HepG2 (cell line): Measurements from ENCODE around the gene RPUSD2. TPM values are rescaled to one million over a fixed set of nuclear protein-coding genes. Genes with fewer than 3 reads are reported as not detected.

Source experiments
- ATAC-seq: fragments of 200-7000 bp; cut with Tn5 transposase; 3 replicates; pipeline ENCODE4 v1.9.1; 2020; ENCODE audit warnings: mild to moderate bottlenecking, moderate library complexity
- BruUV-seq: library from RNA; stranded (reverse); fragments of 400-500 nt; replicated peaks from 2 replicates; lab custom pipeline; 2021; lab: Mats Ljungman, UMichigan
- CTCF ChIA-PET: fragments of 300-600 bp; formaldehyde crosslinking; extraction: SDS; loops from one replicate; lab custom pipeline; 2021; ENCODE audit warnings: low total read pairs, inconsistent platforms, low intra/inter-chr PET ratio; lab: Yijun Ruan, JAX
- POLR2A ChIA-PET: fragments of 350-600 bp; sonication (Branson Sonifier 250); formaldehyde crosslinking; loops from one replicate; lab custom pipeline; 2020; ENCODE audit warnings: antibody characterized with exemption, inconsistent platforms; lab: Yijun Ruan, JAX
- DNase-seq: peaks from one replicate; pipeline ENCODE4 v3.0.0-alpha.2; 2015; ENCODE audit warnings: low spot score
- FAIRE-seq: peaks from 3 replicates; lab custom pipeline; 2011; peaks lifted over from hg19 to GRCh38; lab: Jason Lieb, UNC
- H2AFZ ChIP-seq: one replicate; pipeline ENCODE4 v1.6.1; 2011; ENCODE audit warnings: low read length, inconsistent platforms
- H3K27ac ChIP-seq: fragments of 300-600 bp; 3 replicates; pipeline ENCODE4 v1.8.0; 2011; ENCODE audit warnings: mixed run types, mild to moderate bottlenecking, mixed read lengths, low read length, inconsistent platforms; ENCODE audit not compliant: insufficient read depth; ENCODE audit errors: extremely low read length
- H3K27me3 ChIP-seq, 2 experiments: fragments of 200-600 bp in 1 of 2; 2 replicates in 1 of 2; 3 replicates in 1 of 2; pipeline versions ENCODE4 v1.6.0 to v1.8.0; 2011; ENCODE audit warnings: low read length in 2 of 2, mild to moderate bottlenecking in 2 of 2, moderate library complexity in 2 of 2, inconsistent platforms in 1 of 2; ENCODE audit not compliant: insufficient read depth in 2 of 2, control insufficient read depth in 1 of 2
- H3K36me3 ChIP-seq, 2 experiments: fragments of 200-600 bp in 1 of 2; replicated peaks in 1 of 2; 2 replicates in 1 of 2; 3 replicates in 1 of 2; pipeline versions ENCODE4 v1.5.1 to v1.8.0; 2011; ENCODE audit warnings: low read length in 2 of 2, inconsistent platforms in 1 of 2; ENCODE audit not compliant: insufficient read depth in 2 of 2, control insufficient read depth in 1 of 2
- H3K4me1 ChIP-seq: 2 replicates; pipeline ENCODE4 v1.5.1; 2012; ENCODE audit warnings: low read length, inconsistent platforms; ENCODE audit not compliant: insufficient read depth
- H3K4me2 ChIP-seq: 2 replicates; pipeline ENCODE4 v1.6.0; 2011; ENCODE audit warnings: low read depth, low read length, inconsistent platforms
- H3K4me3 ChIP-seq, 3 experiments: fragments of 200-600 bp in 1 of 3; sonication (generic), shearing (Covaris generic) in 1 of 3; replicated peaks in 1 of 3; 2 replicates each; pipeline ENCODE4 v1.5.1; 2011 to 2016; ENCODE audit warnings: low read length in 3 of 3, inconsistent platforms in 2 of 3, low read depth in 2 of 3, mild to moderate bottlenecking in 2 of 3, control low read depth in 1 of 3, mixed read lengths in 1 of 3; ENCODE audit not compliant: insufficient read depth in 1 of 3
- H3K79me2 ChIP-seq: one replicate; pipeline ENCODE4 v1.6.1; 2011; ENCODE audit warnings: low read length, inconsistent platforms; ENCODE audit not compliant: insufficient read depth
- H3K9ac ChIP-seq: 2 replicates; pipeline ENCODE4 v1.6.0; 2011; ENCODE audit warnings: mild to moderate bottlenecking, low read depth, low read length, inconsistent platforms; ENCODE audit not compliant: insufficient read depth
- H3K9me3 ChIP-seq: 2 replicates; pipeline ENCODE4 v1.5.1; 2012; ENCODE audit warnings: mild to moderate bottlenecking, low read length
- H4K20me1 ChIP-seq: 2 replicates; pipeline ENCODE4 v1.6.0; 2011; ENCODE audit warnings: inconsistent platforms, mild to moderate bottlenecking, low read length, moderate library complexity; ENCODE audit not compliant: insufficient read depth
- BRD4 ChIP-seq: sonication (generic); formaldehyde crosslinking; IDR thresholded peaks from 2 replicates; pipeline ENCODE4 v1.4.0; 2020; ENCODE audit warnings: missing genetic modification reagents
- CENPX ChIP-seq: sonication (generic); formaldehyde crosslinking; IDR thresholded peaks from 2 replicates; pipeline ENCODE4 v1.9.0; 2021; ENCODE audit warnings: mild to moderate bottlenecking, missing genetic modification reagents, moderate library complexity
- HMG20B ChIP-seq: conservative IDR thresholded peaks from 2 replicates; pipeline ENCODE4 v1.6.1; 2016; ENCODE audit warnings: missing genetic modification reagents, missing compliant biosample characterization
- KLF16 ChIP-seq, 2 experiments: sonication (generic) in 1 of 2; formaldehyde crosslinking in 1 of 2; IDR thresholded peaks; 2 replicates each; pipeline versions ENCODE4 v1.6.1 to v1.8.0; 2016 to 2023; ENCODE audit warnings: missing genetic modification reagents in 2 of 2, missing compliant biosample characterization in 1 of 2
- MED8 ChIP-seq: sonication (generic); formaldehyde crosslinking; IDR thresholded peaks from 2 replicates; pipeline ENCODE4 v1.8.1; 2023; ENCODE audit warnings: mild to moderate bottlenecking, missing genetic modification reagents; ENCODE audit not compliant: insufficient replicate concordance
- NR1H2 ChIP-seq: sonication (generic); formaldehyde crosslinking; IDR thresholded peaks from 2 replicates; pipeline ENCODE4 v1.8.1; 2022; ENCODE audit warnings: low read depth, missing genetic modification reagents, borderline replicate concordance
- NR2F2 ChIP-seq: IDR thresholded peaks from 2 replicates; pipeline ENCODE4 v1.6.1; 2012; ENCODE audit warnings: low read depth, inconsistent platforms, borderline replicate concordance
- PHF5A ChIP-seq: IDR thresholded peaks from one replicate; pipeline ENCODE4 v1.6.1; 2018; ENCODE audit warnings: low read depth, missing genetic modification reagents; ENCODE audit not compliant: unreplicated experiment
- SNAPC2 ChIP-seq: sonication (generic); formaldehyde crosslinking; IDR thresholded peaks from 2 replicates; pipeline ENCODE4 v1.8.1; 2022; ENCODE audit warnings: mild to moderate bottlenecking, missing genetic modification reagents
- SNRNP70 ChIP-seq: fragments of 200-400 bp; formaldehyde crosslinking; IDR thresholded peaks from 2 replicates; pipeline ENCODE4 v1.6.1; 2017; ENCODE audit warnings: mild to moderate bottlenecking, low read depth, low read length, moderate library complexity
- ZNF263 ChIP-seq: sonication (generic); formaldehyde crosslinking; IDR thresholded peaks from 2 replicates; pipeline ENCODE4 v1.4.0; 2020; ENCODE audit warnings: missing genetic modification reagents
- ZNF546 ChIP-seq: sonication (generic); formaldehyde crosslinking; conservative IDR thresholded peaks from 2 replicates; pipeline ENCODE4 v1.8.1; 2023; ENCODE audit warnings: mild to moderate bottlenecking, missing genetic modification reagents
- ZNF550 ChIP-seq: sonication (generic); formaldehyde crosslinking; IDR thresholded peaks from 2 replicates; pipeline ENCODE4 v1.4.0; 2020; ENCODE audit warnings: mild to moderate bottlenecking, missing genetic modification reagents, borderline replicate concordance
- ZNF670 ChIP-seq: sonication (generic); formaldehyde crosslinking; IDR thresholded peaks from 2 replicates; pipeline ENCODE4 v1.8.0; 2022; ENCODE audit warnings: mild to moderate bottlenecking, missing genetic modification reagents, borderline replicate concordance
- WGBS: methylation state at CpG from one replicate; pipeline ENCODE4 v1.1.6; 2017; ENCODE audit warnings: low lambda C conversion rate; 5-methylcytosine and 5-hydroxymethylcytosine counted together
- in situ Hi-C: cut with HindIII; loops from 2 replicates; pipeline ENCODE4 v1.10.0; 2017; ENCODE audit warnings: low pct_unique_long_range_greater_than_20kb; ENCODE audit not compliant: extremely low pct_ligation_motif_present
- intact Hi-C: fragments of 100-400 bp; cut with micrococcal nuclease; formaldehyde crosslinking; loops from one replicate; pipeline ENCODE4 v1.10.0; 2022; ENCODE audit not compliant: unreplicated experiment
- polyA plus RNA-seq, 8 experiments: library from polyadenylated mRNA; depleted of rRNA in 3 of 8; stranded (reverse) in 7 of 8; unstranded in 1 of 8; fragments of >200 nt; fragmentation: Illumina TruSeq in 4 of 8; extraction: Trizol in 4 of 8; gene quantifications; 2 replicates each; pipeline versions ENCODE4 v1.2.1 to v1.2.3, GENCODE V29; 2011 to 2016; ENCODE audit warnings: low read depth in 4 of 8, missing spikeins in 1 of 8, mixed read lengths in 1 of 8; ENCODE audit not compliant: insufficient read depth in 1 of 8
- total RNA-seq, 5 experiments: library from RNA; depleted of rRNA; stranded (reverse); fragments of >200 nt; fragmentation: Illumina TruSeq; extraction: Trizol; gene quantifications; 2 replicates each; pipeline ENCODE4 v1.2.3, GENCODE V29; 2016; ENCODE audit warnings: low read depth in 1 of 5
- TF ChIP-seq, protein P1 (sequence below): sonication (generic); formaldehyde crosslinking; IDR thresholded peaks from 2 replicates; pipeline ENCODE4 v1.4.0; 2020; ENCODE audit warnings: missing genetic modification reagents
- TF ChIP-seq, protein P2 (sequence below): sonication (generic); formaldehyde crosslinking; IDR thresholded peaks from 2 replicates; pipeline ENCODE4 v1.4.0; 2020; ENCODE audit warnings: missing genetic modification reagents
- TF ChIP-seq, protein P3 (sequence below): sonication (generic); formaldehyde crosslinking; IDR thresholded peaks from 2 replicates; pipeline ENCODE4 v1.4.0; 2020; ENCODE audit warnings: missing genetic modification reagents, mild to moderate bottlenecking, borderline replicate concordance
- TF ChIP-seq, protein P4 (sequence below): sonication (generic); formaldehyde crosslinking; IDR thresholded peaks from 2 replicates; pipeline ENCODE4 v1.9.0; 2021; ENCODE audit warnings: missing genetic modification reagents, mild to moderate bottlenecking, borderline replicate concordance

RPUSD2 gene
- total and polyA plus RNA-seq, 2 of the 13 experiments (the other 11 are each of a cell fraction or from before 2014, with no cell fraction given), result 8.6 to 14.5 TPM

DNA sequence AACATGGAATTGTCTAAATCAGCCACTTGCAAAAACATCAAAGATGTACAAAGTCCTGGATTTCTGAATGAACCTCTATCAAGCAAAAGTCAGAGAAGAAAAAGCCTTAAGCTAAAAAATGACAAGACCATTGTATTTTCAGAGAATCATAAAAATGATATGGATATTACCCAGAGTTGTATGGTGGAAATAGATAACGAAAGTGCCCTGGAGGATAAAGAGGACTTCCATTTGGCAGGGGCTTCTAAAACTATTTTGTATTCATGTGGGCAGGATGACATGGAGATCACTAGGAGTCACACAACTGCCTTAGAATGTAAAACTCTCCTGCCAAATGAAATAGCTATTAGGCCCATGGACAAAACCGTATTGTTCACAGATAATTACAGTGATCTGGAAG lies 54.3 kb downstream of the RPUSD2 start:
- POLR2A ChIA-PET, result no interaction called here
- intact Hi-C loops, result no loop called here
- WGBS, result 98% methylated on average over 2 of the region's 2 CpGs
- Histone ChIP-seq H3K9ac (no peak overlapping the region), H4K20me1 (no peaks in the 10 kb centered on the region)
- DNase-seq, result no peak
- TF ChIP-seq BRD4, result no peak
- no peak for TF ChIP-seq CENPX (CRISPR knock-in tag)
- TF ChIP-seq KLF16 (CRISPR knock-in tag; IDR thresholded peaks at IDR 0.05), result no peak
- no peak for TF ChIP-seq ZNF550 (CRISPR knock-in tag)
- TF ChIP-seq, protein P1, sequence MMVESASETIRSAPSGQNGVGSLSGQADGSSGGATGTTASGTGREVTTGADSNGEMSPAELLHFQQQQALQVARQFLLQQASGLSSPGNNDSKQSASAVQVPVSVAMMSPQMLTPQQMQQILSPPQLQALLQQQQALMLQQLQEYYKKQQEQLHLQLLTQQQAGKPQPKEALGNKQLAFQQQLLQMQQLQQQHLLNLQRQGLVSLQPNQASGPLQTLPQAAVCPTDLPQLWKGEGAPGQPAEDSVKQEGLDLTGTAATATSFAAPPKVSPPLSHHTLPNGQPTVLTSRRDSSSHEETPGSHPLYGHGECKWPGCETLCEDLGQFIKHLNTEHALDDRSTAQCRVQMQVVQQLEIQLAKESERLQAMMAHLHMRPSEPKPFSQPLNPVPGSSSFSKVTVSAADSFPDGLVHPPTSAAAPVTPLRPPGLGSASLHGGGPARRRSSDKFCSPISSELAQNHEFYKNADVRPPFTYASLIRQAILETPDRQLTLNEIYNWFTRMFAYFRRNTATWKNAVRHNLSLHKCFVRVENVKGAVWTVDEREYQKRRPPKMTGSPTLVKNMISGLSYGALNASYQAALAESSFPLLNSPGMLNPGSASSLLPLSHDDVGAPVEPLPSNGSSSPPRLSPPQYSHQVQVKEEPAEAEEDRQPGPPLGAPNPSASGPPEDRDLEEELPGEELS, result no peak
- no peak for TF ChIP-seq MED8 (CRISPR knock-in tag)
- TF ChIP-seq, protein P2, sequence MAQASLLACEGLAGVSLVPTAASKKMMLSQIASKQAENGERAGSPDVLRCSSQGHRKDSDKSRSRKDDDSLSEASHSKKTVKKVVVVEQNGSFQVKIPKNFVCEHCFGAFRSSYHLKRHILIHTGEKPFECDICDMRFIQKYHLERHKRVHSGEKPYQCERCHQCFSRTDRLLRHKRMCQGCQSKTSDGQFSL (CRISPR knock-in tag), result no peak
- TF ChIP-seq PHF5A (CRISPR knock-in tag), result no peak
- TF ChIP-seq NR1H2 (CRISPR knock-in tag), result no peak
- TF ChIP-seq, protein P3, sequence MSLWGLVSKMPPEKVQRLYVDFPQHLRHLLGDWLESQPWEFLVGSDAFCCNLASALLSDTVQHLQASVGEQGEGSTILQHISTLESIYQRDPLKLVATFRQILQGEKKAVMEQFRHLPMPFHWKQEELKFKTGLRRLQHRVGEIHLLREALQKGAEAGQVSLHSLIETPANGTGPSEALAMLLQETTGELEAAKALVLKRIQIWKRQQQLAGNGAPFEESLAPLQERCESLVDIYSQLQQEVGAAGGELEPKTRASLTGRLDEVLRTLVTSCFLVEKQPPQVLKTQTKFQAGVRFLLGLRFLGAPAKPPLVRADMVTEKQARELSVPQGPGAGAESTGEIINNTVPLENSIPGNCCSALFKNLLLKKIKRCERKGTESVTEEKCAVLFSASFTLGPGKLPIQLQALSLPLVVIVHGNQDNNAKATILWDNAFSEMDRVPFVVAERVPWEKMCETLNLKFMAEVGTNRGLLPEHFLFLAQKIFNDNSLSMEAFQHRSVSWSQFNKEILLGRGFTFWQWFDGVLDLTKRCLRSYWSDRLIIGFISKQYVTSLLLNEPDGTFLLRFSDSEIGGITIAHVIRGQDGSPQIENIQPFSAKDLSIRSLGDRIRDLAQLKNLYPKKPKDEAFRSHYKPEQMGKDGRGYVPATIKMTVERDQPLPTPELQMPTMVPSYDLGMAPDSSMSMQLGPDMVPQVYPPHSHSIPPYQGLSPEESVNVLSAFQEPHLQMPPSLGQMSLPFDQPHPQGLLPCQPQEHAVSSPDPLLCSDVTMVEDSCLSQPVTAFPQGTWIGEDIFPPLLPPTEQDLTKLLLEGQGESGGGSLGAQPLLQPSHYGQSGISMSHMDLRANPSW (CRISPR knock-in tag), result no peak
- TF ChIP-seq ZNF546, result no peak
- no peak for TF ChIP-seq ZNF263 (CRISPR knock-in tag)
- TF ChIP-seq SNAPC2, result no peak
- no peak for TF ChIP-seq SNRNP70
- no peak for TF ChIP-seq ZNF670 (CRISPR knock-in tag)
- TF ChIP-seq HMG20B, result no peak
- TF ChIP-seq NR2F2, result no peak
- TF ChIP-seq, protein P4, sequence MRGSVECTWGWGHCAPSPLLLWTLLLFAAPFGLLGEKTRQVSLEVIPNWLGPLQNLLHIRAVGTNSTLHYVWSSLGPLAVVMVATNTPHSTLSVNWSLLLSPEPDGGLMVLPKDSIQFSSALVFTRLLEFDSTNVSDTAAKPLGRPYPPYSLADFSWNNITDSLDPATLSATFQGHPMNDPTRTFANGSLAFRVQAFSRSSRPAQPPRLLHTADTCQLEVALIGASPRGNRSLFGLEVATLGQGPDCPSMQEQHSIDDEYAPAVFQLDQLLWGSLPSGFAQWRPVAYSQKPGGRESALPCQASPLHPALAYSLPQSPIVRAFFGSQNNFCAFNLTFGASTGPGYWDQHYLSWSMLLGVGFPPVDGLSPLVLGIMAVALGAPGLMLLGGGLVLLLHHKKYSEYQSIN (CRISPR knock-in tag), result no peak
- TF ChIP-seq, all 625 proteins: peak for 0
- no peak for FAIRE-seq
- Histone ChIP-seq H3K4me3 (no peak overlapping the region), H3K27ac (no peak overlapping the region), H3K9me3 (no peaks in the 10 kb centered on the region), H3K4me2 (no peak overlapping the region), H2AFZ (no peak overlapping the region), H3K4me1 (no peaks in the 10 kb centered on the region), H3K27me3 (no peaks in the 10 kb centered on the region), H3K79me2 (no peaks in the 10 kb centered on the region), H3K36me3 (peaks cover 0 to 30% of the 10 kb centered on the region in 2 experiments; a peak in 3 of 5 replicates)
- ATAC-seq, result no peak
- in situ Hi-C loops, result no loop called here
- BruUV-seq, result no TSS peak
- CTCF ChIA-PET, result no interaction called here
